ENCODE data around the gene AEBP1.
"Not testable (repeated sequence)": the region's sequence is repeated elsewhere in the genome, so short reads cannot be mapped to it uniquely, and the experiment has no call there.

AEBP1 gene

DNA sequence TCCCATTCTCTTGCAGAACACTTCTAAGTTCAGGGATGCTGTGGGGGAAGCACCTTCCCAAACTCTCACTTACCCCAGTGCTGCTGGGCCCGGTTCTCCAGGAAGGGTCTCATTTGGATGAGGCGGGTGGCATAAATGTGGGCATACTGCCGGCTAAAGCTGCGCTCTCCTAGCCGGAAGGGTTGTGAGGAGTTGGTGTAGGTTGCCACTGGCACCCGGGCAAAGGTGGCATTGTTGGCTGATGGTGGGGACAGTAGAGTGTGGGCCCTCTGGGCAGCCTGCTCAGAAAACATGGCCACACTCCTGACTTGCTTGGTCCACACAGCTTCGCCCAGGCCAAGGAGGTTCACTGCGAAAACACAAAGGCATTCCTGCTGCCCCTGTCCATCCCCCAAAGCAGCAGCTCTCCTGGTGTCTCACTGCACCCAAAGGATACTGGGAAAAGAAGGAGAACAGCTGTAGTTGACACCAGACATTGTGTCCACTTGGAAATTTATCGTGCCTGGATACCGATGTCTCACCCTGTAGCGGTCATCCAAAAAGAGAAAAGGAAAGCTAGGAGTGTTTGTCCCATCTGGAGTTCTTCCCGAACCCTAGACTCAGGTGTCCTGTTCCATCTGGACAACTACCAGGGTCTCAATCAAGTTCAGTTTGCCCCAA is 17.7 kb downstream of the AEBP1 start:
- no peak for DNase-seq

DNA sequence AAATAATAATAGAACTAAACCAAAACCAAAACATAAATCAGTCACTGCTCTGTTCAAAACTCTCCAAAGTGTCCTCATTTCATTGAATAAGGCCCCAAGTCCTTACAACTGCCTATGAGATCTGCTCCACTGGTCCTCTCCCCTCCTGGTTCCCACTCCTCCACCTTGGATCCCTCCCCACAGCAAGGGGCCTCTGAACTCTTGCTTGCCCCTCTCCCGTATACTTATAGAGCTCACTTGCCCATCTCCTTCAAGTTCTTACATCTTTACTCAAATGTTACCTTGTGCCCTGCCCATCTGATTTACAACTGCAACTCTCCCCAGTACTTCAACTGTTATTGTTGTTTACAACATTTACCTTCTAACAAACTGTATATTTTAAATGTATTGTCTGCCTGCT is 18.4 kb downstream of the AEBP1 start:
- no peak for DNase-seq

DNA sequence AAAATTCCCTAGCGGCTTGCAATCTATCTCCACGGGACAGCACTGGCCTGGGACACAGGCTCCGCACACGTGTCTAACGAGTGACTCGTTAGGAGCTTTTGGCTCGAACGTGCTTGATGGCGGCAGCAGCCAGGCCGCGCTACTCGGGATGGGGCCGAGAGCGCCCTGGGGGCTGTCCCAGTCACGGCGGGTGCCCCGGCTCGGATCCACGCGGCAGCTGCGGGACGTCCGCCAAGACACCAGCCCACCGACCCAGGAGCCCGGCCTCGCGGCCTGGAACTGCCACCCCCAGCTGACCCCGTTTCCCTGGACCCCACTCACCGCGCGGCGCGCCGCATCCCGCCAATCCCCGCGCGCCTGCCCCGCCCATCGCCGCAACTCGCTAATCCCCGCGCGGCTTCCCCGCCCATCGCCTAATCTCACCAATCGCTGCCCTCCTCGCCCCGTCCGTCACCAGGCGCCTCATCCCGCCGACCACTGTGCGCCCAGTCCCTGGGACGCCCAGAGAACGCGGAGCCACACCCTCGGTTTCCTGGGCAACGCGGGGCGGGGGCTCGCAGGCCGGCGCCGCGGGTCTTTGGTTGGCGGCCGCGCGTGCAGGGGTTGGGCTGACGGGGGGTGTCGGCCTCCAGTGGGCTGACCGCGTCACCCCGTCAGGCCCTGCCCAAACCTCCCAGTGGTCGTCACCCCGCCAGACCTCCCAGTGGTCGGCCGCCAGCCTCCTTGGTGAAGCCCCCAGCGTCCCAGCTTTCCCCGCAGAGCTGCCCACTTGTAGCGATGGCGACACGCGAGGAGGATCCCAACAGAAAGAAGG is 19.3 kb downstream of the AEBP1 start, which contains the start of gene POLD2:
Gene POLD2, minus strand, starts transcription at position 359 of the 814 bp plus-strand sequence. CDS start 1,495 bp downstream, outside the sequence.
- DNase-seq = peak; percentile 98

DNA sequence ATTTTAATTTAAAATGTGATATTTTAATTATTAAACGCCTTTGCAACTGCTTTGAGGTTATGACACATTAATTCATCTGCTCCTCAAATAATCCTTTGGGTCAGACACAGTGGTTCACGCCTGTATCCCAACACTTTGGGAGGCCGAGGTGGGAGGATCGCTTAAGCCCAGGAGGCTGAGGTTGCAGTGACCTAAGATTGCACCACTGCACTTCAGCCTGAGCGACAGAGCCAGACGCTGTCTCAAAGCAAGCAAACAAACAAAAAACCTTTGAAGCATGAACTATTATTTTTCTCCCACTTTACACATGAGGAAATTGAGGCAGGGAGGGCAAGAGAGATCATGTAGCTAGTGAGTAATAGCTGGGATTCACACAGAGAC is 20.7 kb downstream of the AEBP1 start:
- no peak for DNase-seq

DNA sequence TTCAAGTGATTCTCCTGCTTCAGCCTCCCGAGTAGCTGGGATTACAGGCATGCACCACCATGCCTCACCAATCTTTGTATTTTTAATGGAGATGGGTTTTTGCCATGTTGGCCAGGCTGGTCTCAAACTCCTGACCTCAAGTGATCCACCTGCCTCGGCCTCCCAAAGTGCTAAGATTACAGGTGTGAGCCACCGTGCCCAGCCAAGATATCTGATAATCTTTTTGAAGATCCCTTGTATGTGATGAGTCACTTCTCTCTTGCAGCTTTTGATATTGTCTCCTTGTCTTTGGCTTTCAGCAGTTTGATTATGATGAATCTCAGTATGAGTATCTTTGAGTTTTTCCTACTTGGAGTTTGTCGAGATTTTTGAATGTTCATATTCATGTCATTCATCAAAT is 22.4 kb downstream of the AEBP1 start:
- DNase-seq = not testable (repeated sequence)

DNA sequence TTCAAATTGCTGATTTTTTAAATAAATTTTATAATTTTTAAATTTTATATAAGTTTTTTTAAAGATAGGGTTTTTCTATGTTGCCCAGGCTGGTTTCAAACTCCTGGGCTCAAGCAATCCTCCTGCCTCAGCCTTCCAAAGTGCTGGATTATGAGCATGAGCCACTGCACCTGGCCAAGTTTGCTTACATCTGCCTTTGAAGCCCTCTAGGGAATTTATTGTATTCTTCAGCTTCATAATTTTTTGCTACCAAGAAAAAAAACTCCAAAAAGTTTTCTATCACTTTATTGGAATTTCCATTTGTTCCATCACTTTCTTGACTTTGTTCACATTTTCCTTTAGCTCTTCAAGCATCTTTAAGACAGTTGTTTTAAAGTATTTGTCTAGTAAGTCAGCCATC is 23.0 kb downstream of the AEBP1 start:
- DNase-seq = no peak

DNA sequence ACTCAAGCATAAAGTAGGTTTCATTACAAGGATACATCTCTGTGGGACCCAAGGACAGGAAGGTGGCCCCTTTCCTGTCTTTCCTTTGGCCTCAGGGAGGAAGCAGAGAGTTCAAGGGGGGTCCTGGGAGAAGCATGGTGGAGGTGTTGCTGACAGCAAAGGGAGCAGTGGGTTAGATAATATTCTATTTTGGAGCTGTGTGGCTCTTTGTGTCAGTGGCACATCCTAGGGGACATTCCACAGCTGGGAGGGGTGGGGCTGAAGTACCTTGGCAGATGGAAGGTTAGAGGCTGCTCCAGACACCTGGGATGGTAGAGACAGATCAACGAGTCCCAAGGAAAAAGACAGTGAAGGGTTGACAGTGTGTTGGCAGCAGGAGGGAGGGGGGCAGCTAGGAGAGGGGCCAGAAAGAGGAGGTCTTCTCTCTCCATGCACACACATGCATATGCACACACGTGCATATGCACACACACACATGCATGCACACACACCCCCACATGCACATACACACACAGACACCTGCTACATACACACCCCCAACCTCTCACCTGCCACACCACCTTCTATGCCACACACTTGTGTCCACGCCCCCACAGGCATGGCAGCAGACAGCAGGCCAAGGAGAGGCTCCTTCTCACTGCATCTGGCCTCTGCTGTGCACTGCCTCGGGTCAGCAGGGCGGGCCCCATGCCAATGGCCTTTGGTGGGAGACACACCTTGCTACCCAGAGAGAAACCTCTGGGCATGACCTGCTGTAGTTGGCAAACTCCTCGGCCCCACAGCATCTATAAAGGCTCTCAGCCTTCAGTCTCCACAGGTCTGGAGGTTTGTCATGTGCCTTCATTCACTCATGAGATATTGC is 24.8 kb downstream of the AEBP1 start:
- no peak for DNase-seq

DNA sequence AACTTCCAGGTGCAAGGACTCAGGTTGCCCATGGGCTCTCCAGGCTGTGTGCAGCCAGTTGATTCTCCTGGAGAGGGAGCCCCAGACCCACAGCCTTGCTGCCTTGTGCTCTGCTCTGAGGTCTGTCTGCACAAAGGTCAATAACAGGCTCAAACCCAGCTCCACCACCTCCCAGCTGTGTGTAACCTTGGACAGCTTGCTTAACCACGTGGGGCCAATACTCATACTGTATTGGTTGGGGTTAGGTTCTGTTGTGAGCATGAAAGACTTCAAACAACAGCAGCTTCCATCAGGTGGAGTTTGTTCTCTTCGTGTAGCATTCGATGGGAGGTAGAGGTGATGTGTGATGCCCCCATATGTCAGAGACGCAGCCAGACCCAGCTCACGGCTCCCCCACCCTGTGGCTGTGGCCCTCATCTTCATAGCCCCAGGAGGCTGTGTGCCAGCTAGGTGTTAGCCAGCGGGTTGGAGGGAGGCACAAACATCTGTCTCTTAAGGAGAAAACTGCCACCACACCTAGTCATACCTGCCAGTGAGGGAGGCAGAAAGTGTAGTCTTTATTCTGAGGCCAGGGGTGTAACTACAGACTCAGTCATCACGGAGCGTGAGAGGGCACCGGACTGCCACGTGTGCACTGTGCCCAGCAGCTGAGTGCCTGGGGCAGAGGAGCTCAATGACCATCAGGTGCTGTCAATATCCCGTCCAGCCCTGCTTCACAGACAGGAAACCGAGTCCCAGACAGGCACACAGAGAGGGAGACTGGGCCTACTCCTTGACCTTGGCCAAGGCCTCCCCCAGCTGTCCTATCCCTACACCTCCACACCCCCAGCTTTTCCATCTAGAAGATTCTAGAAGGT is 27.3 kb downstream of the AEBP1 start:
- DNase-seq = no peak

DNA sequence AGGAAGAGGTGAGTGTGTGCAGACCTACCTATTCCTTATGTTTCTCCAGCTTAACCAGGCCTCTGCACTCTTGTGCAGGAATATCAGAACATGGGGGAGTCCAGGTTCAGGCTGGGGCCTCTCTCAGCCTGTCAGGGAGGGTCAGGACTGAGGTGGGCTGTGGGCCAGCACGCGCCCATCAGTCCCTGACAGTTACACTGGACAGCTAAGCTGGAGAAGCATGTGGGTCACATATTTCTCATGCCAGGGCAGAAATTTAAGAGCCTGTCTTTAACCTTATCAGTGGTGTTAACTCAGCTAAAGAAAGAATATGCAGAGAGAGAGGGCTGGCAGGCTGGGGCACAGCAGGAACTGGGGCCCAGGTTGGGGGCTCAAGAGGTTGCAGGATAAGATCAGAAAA is 27.9 kb downstream of the AEBP1 start:
- no peak for DNase-seq

DNA sequence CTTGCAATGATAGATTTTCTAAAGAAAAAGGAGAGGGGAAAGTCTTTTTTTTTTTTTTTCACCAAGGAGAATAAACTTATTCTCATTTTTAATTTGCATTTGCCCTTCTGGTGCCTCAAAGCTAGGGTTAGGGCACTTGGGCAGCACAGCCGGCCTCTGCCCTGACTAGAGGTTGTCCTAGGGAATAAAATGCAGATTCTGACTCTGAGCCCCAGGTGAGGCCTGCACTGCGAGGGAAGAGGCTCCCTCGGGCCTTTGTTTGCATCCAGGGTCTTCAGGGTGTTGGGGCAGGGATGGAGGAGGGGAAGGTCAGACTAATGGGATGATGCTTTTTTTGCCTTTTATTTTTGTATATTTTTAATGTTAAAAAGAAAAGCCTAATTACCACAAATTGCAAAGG is 29.1 kb downstream of the AEBP1 start:
- no peak for DNase-seq

DNA sequence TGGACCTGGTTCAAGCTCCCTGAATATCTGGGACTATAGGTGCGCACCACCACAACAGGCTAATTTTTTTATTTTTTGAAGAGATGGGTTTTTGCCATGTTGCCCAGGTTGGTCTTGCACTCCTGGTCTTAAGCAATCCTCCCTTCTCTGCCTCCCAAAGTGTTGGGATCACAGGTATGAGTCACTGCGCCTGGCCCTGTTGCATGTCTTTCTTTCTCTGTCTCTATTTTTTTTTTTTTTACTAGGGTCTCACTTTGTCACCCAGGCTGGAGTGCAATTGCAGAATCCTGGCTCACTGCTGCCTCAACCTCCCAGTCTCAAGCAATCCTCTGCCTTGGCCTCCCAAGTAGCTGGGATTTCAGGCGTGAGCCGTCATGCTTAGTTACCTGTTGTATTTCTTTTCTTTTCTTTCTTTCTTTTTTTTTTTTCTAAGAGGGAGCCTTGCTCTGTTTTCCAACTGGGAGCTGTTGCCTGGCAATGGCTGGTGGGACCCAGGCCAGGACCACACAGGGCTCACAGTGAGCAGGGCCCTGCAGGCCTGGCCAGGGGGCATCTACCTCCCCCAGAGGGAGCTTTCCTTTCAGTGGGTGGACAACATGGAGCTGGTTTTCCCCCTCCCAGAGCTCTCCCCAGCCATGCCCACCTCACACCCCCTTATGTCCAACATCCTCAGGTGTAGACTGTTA is 30.9 kb downstream of the AEBP1 start:
- no peak for DNase-seq

DNA sequence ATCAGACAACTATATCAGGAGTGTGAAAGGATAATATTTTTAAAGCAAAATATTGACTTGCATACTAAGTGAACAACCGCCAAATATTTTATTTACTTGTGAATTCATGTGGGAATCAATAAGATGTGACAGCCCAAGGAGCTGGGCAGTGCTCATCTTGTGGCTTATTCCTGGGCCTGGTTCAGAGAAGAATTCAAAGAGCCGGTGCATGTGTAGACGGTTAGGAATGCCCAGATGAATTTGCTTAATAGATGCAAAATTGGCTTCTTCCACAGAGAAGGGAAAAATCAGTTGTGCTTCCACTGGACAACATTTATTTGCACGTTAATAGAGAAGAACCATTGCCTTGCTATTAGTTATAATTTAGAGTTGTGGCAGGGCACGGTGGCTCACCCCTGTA is 32.6 kb downstream of the AEBP1 start:
- no peak for DNase-seq

DNA sequence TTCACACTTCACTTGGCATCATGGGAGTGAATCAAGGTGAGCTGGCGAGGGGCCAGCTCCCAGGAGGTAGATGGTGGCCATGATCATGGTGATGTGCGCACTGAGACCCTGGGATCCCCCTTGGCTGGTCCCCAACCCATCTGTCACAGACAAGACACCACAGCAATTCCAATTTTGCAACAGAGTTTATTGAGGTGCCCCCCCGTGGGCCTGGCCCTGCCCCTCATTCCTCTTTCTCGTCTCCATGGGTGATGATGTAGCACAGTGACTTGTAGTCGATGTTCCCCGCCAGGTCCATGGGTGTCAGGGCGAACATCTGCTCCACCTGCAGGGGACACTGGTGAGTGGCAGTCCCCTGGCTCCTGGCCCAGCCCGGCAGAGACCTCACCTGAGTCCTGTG is 34.6 kb downstream of the AEBP1 start:
- no peak for DNase-seq

DNA sequence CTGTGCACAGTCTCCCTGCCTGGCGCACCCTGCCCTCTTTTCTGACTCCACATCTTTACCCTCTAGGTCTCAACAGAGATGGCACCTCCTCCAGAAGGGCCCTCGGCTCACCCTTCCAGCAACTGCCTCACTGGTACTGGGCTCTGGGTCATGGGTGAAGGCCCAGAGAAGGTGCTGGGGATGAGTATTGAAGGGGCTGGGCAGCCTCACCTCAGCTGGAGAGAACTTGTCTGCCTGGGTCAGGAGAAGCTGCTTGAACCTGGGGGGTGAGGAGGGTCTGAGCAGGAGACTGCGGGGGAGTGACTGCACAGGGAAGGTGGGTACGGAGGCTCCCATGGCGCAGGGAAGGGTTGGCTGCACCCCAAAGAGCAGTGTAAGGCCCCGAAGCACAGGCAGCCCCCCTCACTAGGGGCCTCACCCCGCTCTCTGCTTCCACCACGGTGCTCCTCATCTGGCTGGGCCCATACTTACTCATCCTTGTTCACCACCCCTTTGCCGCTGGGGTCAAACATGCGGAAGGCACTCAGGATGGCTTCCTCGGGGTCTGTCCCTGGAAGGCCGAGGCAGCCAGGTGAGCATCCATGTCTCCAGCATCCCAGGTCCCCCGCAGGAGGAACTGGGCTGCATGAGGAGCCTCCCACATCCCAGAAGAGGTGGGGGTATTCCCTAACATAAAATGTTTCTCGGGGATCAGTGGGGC is 35.3 kb downstream of the AEBP1 start:
- DNase-seq = no peak

DNA sequence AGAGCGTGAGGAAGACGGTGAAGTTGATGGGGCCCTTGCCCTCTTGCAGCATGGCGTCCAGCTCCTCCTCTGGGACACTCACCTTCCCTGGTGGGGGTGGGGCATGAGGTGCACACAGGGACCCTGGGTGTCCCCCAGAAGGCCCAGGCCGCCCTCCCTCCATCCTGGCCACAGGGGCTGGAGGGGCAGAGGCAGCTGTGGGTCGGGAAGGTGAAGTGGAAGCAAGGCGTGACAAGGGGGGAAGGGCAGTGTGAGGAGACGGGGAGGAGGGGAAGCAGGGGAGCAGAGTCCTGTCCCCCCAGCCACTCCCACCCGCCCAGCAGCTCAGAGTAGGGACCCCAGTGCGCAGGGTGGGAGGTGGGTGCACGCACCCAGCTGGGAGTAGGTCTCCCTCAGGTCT is 36.2 kb downstream of the AEBP1 start:
- DNase-seq = no peak

DNA sequence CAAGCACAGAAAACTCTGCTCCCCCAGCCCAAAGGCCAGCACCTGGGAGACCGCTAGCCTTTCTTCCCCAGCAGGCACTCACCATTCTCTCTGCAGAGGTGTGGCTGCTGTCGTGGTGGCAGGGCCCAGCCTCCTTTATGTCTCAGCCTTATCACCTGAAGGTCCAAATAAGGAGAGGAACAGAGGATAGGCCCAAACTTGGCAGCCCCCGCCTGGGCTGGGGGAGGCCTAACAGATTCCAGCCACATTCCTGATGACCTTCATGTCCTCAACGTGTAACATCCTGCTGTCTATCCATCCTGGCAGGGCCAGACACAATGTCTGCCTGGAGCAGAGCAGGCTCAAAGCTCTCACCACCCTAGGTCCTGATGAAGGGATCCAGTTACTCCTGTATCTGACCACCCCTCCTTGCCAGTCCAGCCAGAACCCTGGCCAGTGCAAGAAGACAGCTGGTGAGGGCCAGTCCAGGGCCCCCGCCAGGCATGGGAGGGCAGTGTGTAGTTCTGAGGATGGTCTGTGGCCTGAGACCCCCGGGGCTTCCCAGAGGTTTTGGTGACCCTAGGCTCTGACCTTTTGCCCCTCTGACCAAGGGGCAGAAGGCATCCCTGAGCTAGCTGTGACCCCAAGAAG is 37.2 kb downstream of the AEBP1 start, which contains the start of gene MYL7:
Gene MYL7, minus strand, starts transcription at position 112 of the 630 bp plus-strand sequence. Its CDS starts 27 bp downstream, at position 85.
- DNase-seq = no peak

DNA sequence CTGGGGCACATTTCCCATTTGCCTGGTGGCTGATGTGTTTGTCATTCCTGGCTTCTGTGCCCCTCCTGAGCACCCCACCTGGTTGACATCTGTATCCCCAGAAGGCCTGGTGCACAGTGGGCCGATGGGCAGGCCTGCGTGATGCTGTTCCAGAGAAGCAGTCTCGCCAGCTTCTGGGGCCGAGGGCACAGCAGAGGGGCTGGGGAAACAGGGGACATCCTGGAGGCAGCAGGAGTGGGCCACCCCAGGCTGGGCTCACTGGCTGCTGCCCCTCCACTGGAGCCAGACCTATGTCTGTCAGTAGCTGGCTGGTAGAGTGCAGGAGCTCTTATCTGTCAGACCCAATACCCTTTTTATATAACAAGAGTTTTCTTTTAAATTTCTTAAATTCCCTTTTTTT is 37.9 kb downstream of the AEBP1 start:
- no peak for DNase-seq

DNA sequence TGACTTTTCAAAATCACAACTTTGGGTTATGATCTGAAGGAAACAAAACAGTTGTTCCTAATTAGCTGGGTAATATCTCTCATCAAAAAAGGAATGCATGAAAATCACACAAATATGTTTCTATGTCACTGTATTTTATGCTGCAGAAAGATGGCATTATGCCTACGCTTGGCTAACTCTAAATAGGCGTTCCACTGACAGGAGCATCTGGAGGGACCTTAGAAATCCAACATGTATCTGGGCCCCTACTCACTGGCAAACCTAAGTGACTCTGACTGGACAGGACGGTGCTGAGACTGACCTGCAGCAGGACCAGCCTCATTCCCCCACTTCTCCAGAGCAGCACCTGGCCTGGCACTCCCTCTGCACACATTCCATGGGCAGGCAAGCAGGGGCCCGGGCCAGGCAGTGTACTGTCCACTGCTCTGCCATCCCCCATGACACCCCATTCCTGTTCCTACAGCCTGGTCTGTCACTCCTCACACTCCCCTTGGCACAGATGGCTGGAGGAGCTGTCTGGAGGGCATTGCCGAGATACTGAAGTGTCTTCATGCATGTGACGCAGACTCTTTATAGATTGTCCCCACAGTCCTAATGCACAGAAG is 39.6 kb downstream of the AEBP1 start:
- DNase-seq = no peak

DNA sequence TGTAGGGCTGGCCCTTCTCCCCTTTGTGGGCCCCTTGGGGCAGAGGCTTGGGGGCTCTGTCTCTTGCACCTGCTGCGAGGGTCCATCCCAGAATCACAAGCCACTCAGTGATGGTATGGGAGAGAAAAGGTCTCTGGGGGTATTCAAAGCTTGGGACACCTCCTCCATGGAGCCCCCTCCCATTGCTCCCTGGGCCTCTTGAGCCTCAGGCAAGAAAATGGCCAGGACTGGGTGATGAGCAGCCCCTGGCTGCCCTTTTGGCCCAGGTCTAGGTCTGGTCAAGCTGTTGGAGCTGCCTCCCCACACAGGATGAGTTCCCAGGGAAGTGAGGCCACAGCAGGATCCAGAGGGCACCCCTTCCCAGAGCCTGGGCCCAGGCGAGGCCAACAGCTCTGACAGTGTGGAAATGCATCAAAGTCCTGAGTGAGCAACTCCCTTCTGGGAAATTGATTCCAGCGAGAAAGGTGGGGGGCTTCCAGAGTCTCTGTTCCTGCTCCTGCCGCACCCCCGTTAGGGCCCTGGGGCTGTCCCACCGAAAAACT is 40.4 kb downstream of the AEBP1 start:
- DNase-seq = no peak

DNA sequence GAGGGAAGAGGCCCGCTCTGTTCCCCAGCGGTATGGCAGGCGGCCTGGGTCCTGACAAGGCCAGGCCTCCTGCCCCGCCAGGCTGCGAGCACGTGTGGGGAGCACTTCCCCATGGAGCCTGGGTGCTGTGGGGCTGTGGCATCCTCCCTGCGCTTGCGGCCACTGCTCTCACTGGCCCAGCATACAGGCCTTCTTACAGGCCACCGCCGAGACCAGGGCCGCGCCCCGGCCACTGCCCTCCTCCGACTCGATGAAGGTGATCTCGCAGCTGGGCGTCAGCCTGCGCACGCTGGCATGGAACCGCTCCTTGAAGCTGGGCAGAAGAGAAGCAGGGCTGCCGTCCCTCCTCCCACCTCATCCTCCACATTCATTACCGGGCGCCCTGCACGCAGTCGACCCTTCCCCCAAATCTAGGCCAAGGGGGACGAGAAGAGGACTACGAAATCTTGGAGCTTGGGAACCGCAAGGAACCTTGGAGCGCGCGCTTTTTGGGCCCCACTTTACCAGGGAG is 40.9 kb downstream of the AEBP1 start:
- DNase-seq = no peak

Measured in activated CD8-positive, alpha-beta memory T cell treated with anti-CD3 and anti-CD28 coated beads for 24 hours (primary cell).